ENCODE results near the gene TXLNG.
"Not testable (repeated sequence)": the region's sequence is repeated elsewhere in the genome, so short reads cannot be mapped to it uniquely, and the experiment has no call there.

TXLNG gene

GRCh38 chrX:16855363-16856075, 69.3 kb downstream of the TXLNG start:
- peak overlapping the region; percentile 13; the same call in 1 of the 2 replicates for H3K27ac ChIP-seq (ENCODE audit: low read depth, low read length)

GRCh38 chrX:16856076-16856404, 69.8 kb downstream of the TXLNG start:
- not testable (repeated sequence) for H3K27me3 ChIP-seq (ENCODE audit: control insufficient read depth, insufficient read depth, low read length); H3K4me1 ChIP-seq (ENCODE audit: control insufficient read depth, insufficient read depth, low read length); H3K9ac ChIP-seq (ENCODE audit: low read length); H3K4me3 ChIP-seq (ENCODE audit: low read depth, low read length); H3K9me3 ChIP-seq (ENCODE audit: control insufficient read depth, insufficient read depth, low read depth, low read length)
- peaks cover 96% of the 10 kb centered on the region for H3K36me3 ChIP-seq (ENCODE audit: control insufficient read depth, insufficient read depth, low read length)
- peak overlapping the region; percentile 26; the same call in 1 of the 2 replicates for H3K27ac ChIP-seq (ENCODE audit: low read depth, low read length)

More at GRCh38 chrX:16855363-16856075, 69.3 kb downstream of the TXLNG start:
- no peaks in the 10 kb centered on the region; the same call in 1 of the 2 replicates for H3K27me3 ChIP-seq (ENCODE audit: control insufficient read depth, insufficient read depth, low read length)
- no peaks in the 10 kb centered on the region for H3K9me3 ChIP-seq (ENCODE audit: control insufficient read depth, insufficient read depth, low read depth, low read length)
- peaks cover 94% of the 10 kb centered on the region for H3K36me3 ChIP-seq (ENCODE audit: control insufficient read depth, insufficient read depth, low read length)
- H3K9ac ChIP-seq (ENCODE audit: low read length): no peak overlapping the region
- H3K4me3 ChIP-seq (ENCODE audit: low read depth, low read length): no peak overlapping the region
- 0 out of 2 replicates have a peak, but pooled peaks cover 2% of the 10 kb centered on the region for H3K4me1 ChIP-seq (ENCODE audit: control insufficient read depth, insufficient read depth, low read length)

- peaks cover 96% of the 10 kb centered on the region for H3K36me3 ChIP-seq (ENCODE audit: control insufficient read depth, insufficient read depth, low read length)
These were observed 70.5 kb downstream of the TXLNG start for GRCh38 chrX:16856744-16857143.

GRCh38 chrX:16862829-16863228, 76.6 kb downstream of the TXLNG start:
- no peak overlapping the region for H3K9ac ChIP-seq (ENCODE audit: low read length)
- peaks cover 2% of the 10 kb centered on the region; the same call in 1 of the 2 replicates for H3K27me3 ChIP-seq (ENCODE audit: control insufficient read depth, insufficient read depth, low read length)
- H3K27ac ChIP-seq (ENCODE audit: low read depth, low read length): no peak overlapping the region

More at GRCh38 chrX:16856744-16857143, 70.5 kb downstream of the TXLNG start:
- Histone ChIP-seq H3K27me3 (ENCODE audit: control insufficient read depth, insufficient read depth, low read length) (no peaks in the 10 kb centered on the region; the same call in 1 of the 2 replicates), H3K4me1 (ENCODE audit: control insufficient read depth, insufficient read depth, low read length) (0 out of 2 replicates have a peak, but pooled peaks cover 2% of the 10 kb centered on the region), H3K9me3 (ENCODE audit: control insufficient read depth, insufficient read depth, low read depth, low read length) (no peaks in the 10 kb centered on the region), H3K27ac (ENCODE audit: low read depth, low read length) (no peak overlapping the region), H3K4me3 (ENCODE audit: low read depth, low read length) (no peak overlapping the region), H3K9ac (ENCODE audit: low read length) (no peak overlapping the region)

GRCh38 chrX:16867947-16868346, 81.7 kb downstream of the TXLNG start:
- Histone ChIP-seq H3K27me3 (ENCODE audit: control insufficient read depth, insufficient read depth, low read length) (peaks cover 13% of the 10 kb centered on the region; the same call in 1 of the 2 replicates), H3K9ac (ENCODE audit: low read length) (no peak overlapping the region), H3K36me3 (ENCODE audit: control insufficient read depth, insufficient read depth, low read length) (peaks cover 50% of the 10 kb centered on the region), H3K27ac (ENCODE audit: low read depth, low read length) (no peak overlapping the region), H3K9me3 (ENCODE audit: control insufficient read depth, insufficient read depth, low read depth, low read length) (no peaks in the 10 kb centered on the region), H3K4me3 (ENCODE audit: low read depth, low read length) (peak overlapping the region; percentile 90; the same call in 1 of the 2 replicates), H3K4me1 (ENCODE audit: control insufficient read depth, insufficient read depth, low read length) (peaks cover 14% of the 10 kb centered on the region)

More at GRCh38 chrX:16862829-16863228, 76.6 kb downstream of the TXLNG start:
- Histone ChIP-seq H3K36me3 (ENCODE audit: control insufficient read depth, insufficient read depth, low read length) (peaks cover 87% of the 10 kb centered on the region), H3K4me3 (ENCODE audit: low read depth, low read length) (no peak overlapping the region), H3K9me3 (ENCODE audit: control insufficient read depth, insufficient read depth, low read depth, low read length) (no peaks in the 10 kb centered on the region), H3K4me1 (ENCODE audit: control insufficient read depth, insufficient read depth, low read length) (no peaks in the 10 kb centered on the region)

- Histone ChIP-seq H3K9ac (ENCODE audit: low read length) (peak overlapping the region; percentile 98), H3K27ac (ENCODE audit: low read depth, low read length) (no peak overlapping the region), H3K4me3 (ENCODE audit: low read depth, low read length) (peak overlapping the region; percentile 90)
These were observed 82.7 kb downstream of the TXLNG start for GRCh38 chrX:16868920-16869319.

GRCh38 chrX:16869393-16870094, 83.3 kb downstream of the TXLNG start:
- peaks cover 17% of the 10 kb centered on the region; the same call in 1 of the 2 replicates for H3K27me3 ChIP-seq (ENCODE audit: control insufficient read depth, insufficient read depth, low read length)
- peak overlapping the region; percentile 98 for H3K9ac ChIP-seq (ENCODE audit: low read length)
- peaks cover 14% of the 10 kb centered on the region for H3K4me1 ChIP-seq (ENCODE audit: control insufficient read depth, insufficient read depth, low read length)
- H3K9me3 ChIP-seq (ENCODE audit: control insufficient read depth, insufficient read depth, low read depth, low read length): no peaks in the 10 kb centered on the region
- H3K27ac ChIP-seq (ENCODE audit: low read depth, low read length): peak overlapping the region; percentile 94
- peak overlapping the region; percentile 90 for H3K4me3 ChIP-seq (ENCODE audit: low read depth, low read length)
- H3K36me3 ChIP-seq (ENCODE audit: control insufficient read depth, insufficient read depth, low read length): peaks cover 36% of the 10 kb centered on the region

More at GRCh38 chrX:16868920-16869319, 82.7 kb downstream of the TXLNG start:
- Histone ChIP-seq H3K27me3 (ENCODE audit: control insufficient read depth, insufficient read depth, low read length) (peaks cover 17% of the 10 kb centered on the region; the same call in 1 of the 2 replicates), H3K4me1 (ENCODE audit: control insufficient read depth, insufficient read depth, low read length) (peaks cover 14% of the 10 kb centered on the region), H3K36me3 (ENCODE audit: control insufficient read depth, insufficient read depth, low read length) (peaks cover 40% of the 10 kb centered on the region), H3K9me3 (ENCODE audit: control insufficient read depth, insufficient read depth, low read depth, low read length) (no peaks in the 10 kb centered on the region)

GRCh38 chrX:16870095-16870861, 84.0 kb downstream of the TXLNG start, which contains the start of gene RBBP7:
RBBP7 (minus strand) TSS chrX:16870362; CDS start chrX:16870053, 309 bp downstream.
- H3K9ac ChIP-seq (ENCODE audit: low read length): peak within 1 kb of the TSS; percentile 98
- no peaks in the 10 kb centered on the region for H3K9me3 ChIP-seq (ENCODE audit: control insufficient read depth, insufficient read depth, low read depth, low read length)
- H3K4me1 ChIP-seq (ENCODE audit: control insufficient read depth, insufficient read depth, low read length): peaks cover 14% of the 10 kb centered on the region
- H3K27me3 ChIP-seq (ENCODE audit: control insufficient read depth, insufficient read depth, low read length): peaks cover 22% of the 10 kb centered on the region; the same call in 1 of the 2 replicates
- peak within 1 kb of the TSS; percentile 90 for H3K4me3 ChIP-seq (ENCODE audit: low read depth, low read length)
- H3K27ac ChIP-seq (ENCODE audit: low read depth, low read length): peak within 1 kb of the TSS; percentile 95
- H3K36me3 ChIP-seq (ENCODE audit: control insufficient read depth, insufficient read depth, low read length): peaks cover 31% of the 10 kb centered on the region

- Histone ChIP-seq H3K36me3 (ENCODE audit: control insufficient read depth, insufficient read depth, low read length) (peaks cover 23% of the 10 kb centered on the region), H3K4me1 (ENCODE audit: control insufficient read depth, insufficient read depth, low read length) (peaks cover 14% of the 10 kb centered on the region), H3K27me3 (ENCODE audit: control insufficient read depth, insufficient read depth, low read length) (peaks cover 25% of the 10 kb centered on the region; the same call in 1 of the 2 replicates), H3K27ac (ENCODE audit: low read depth, low read length) (peak overlapping the region; percentile 95), H3K9me3 (ENCODE audit: control insufficient read depth, insufficient read depth, low read depth, low read length) (no peaks in the 10 kb centered on the region), H3K9ac (ENCODE audit: low read length) (peak overlapping the region; percentile 93), H3K4me3 (ENCODE audit: low read depth, low read length) (peak overlapping the region; percentile 89)
These were observed 84.9 kb downstream of the TXLNG start for GRCh38 chrX:16870862-16871815.

GRCh38 chrX:16873106-16873505, 86.8 kb downstream of the TXLNG start:
- no peak overlapping the region for H3K4me3 ChIP-seq (ENCODE audit: low read depth, low read length)
- H3K9ac ChIP-seq (ENCODE audit: low read length): no peak overlapping the region
- peaks cover 9% of the 10 kb centered on the region for H3K36me3 ChIP-seq (ENCODE audit: control insufficient read depth, insufficient read depth, low read length)
- H3K4me1 ChIP-seq (ENCODE audit: control insufficient read depth, insufficient read depth, low read length): peaks cover 14% of the 10 kb centered on the region
- no peak overlapping the region for H3K27ac ChIP-seq (ENCODE audit: low read depth, low read length)
- no peaks in the 10 kb centered on the region for H3K9me3 ChIP-seq (ENCODE audit: control insufficient read depth, insufficient read depth, low read depth, low read length)
- H3K27me3 ChIP-seq (ENCODE audit: control insufficient read depth, insufficient read depth, low read length): peaks cover 36% of the 10 kb centered on the region; the same call in 1 of the 2 replicates

Measured in HUES6 (cell line).